ENCODE measurements around the gene NLRP14.

Gene NLRP14

DNA sequence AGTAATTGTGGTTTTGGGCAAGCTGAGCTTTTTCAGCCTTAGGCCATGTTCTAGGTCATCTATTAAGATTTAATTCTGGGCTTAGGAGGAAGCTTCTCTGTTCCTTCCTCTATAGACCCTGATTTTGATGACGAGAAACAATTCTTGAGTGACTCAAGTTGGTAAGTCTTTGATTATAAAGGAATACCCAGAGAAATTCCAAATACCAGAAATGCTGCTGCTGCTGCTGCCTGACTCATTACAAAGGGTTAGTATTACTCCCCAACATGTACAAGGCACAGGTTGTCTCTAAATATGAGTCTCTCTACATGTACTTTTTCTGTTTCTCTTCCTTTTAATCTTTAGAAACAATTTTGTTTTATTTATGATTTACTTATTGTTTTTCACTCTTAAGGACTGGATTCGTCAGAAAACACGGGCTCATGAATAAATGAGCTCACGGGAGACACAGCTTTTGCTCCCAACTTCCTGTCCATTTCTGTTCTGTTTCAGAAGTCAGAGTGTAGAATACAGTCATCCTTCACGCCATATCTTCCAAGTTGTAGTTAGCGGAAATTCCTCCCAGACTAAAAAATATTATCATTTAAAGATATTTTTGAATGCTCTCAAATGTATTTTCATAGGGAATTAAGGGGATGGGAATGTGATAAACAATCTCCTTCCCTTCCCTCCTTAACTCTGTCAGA is 36.7 kb downstream of the NLRP14 start:
- no peak for DNase-seq (ENCODE audit: low read depth)

DNA sequence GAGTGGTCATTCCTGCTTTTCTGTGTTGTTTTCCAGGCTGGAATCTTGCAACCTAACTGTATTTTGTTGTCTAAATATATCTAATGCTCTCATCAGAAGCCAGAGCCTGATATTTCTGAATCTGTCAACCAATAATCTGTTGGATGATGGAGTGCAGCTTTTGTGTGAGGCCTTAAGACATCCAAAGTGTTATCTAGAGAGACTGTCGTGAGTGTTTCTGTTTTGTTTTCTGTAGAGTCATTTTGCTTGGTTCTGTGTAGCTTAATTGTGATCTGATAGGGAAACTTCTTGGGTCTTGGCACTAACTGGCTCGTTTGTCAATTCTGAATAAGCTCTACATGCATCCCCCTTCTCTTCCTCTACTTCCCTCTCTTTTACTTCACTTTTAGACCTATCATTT is 37.4 kb downstream of the NLRP14 start:
- no peak for DNase-seq (ENCODE audit: low read depth)

DNA sequence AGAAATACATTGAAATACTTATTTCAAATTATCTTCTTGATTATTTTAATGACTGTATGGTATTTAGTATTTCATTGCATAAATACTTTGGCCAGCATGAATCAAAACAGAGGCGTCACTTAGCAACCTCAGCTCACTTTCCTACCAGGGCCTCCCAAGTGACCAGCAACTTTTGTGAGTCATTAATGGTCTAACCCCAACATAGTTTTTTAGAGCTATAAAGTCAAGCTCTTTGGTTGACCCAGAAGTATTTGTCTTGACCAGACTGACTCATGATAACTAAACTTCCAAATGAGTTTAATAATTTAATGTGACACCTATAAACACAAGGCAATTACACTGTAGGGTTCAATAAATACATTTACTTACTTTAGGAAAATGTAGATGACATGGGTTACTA is 40.6 kb downstream of the NLRP14 start:
- no peak for DNase-seq (ENCODE audit: low read depth)

DNA sequence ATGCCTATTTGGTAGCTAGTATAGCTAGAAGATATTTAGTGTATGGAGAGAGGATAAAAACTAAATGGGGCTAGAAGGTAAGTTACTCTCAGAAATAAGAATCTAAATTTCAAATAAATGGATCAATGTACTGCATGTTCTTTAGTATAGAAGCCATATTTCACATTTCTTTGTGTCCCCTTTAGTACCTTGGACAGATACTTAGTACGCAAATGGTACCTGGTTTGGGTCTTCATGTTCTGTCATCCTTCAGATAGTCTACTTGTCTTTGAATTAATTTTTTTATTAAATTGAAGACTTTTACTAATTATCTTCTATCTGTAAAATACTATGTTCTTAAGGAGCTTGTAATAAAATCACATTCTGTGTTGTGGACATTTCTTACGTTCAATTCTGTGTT is 42.3 kb downstream of the NLRP14 start:
- DNase-seq (ENCODE audit: low read depth): no peak

DNA sequence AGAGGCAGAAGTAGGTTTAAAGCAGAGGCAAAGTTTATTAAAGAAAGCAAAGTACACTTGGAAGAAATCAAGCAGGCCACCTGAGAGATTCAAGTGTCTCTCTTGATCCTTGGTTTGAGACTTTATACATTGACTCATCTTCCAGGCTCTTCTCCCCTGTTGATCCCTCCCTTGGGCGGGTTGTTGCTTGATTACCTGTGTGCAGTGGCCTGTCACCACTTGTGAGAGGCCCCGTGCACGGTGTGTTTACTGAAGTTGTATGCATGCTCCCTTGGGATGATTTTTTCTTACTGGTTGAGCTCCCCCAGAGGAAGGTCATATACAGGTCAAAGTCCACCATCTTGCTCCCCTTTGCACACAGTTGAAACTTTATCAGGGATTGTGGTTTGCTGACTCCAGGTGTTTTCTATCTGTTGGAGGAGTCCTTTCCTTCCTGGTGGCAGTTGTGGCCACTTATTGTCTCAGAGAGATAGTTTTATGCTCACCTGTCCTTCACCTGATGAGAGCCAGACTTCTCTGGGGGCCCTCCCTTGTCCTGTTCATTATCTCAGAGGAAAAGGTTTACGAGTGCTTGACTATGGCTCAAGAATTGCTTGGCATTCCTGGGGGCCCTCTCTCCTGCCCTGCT is 52.2 kb downstream of the NLRP14 start:
- DNase-seq (ENCODE audit: low read depth): no peak

DNA sequence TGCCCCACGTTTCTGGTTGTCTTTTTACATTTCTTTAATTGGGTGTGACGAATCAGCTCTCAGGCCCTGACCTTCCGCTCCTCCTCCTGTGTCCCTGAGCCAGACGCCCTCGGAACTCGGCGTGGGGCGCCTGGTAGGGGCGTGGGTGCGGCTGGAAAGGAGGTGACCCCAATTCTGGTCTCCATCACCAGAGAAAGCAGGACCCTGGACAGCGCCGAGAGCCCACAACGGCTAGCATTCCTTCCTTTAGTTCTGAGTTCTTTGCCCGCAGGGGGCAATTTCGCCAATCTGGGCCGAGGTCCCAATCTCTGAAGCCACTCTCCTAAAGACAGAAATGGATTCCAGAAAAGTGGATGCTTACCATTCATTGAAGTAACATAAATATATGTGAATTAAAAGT is 56.8 kb downstream of the NLRP14 start:
- DNase-seq (ENCODE audit: low read depth): no peak

DNA sequence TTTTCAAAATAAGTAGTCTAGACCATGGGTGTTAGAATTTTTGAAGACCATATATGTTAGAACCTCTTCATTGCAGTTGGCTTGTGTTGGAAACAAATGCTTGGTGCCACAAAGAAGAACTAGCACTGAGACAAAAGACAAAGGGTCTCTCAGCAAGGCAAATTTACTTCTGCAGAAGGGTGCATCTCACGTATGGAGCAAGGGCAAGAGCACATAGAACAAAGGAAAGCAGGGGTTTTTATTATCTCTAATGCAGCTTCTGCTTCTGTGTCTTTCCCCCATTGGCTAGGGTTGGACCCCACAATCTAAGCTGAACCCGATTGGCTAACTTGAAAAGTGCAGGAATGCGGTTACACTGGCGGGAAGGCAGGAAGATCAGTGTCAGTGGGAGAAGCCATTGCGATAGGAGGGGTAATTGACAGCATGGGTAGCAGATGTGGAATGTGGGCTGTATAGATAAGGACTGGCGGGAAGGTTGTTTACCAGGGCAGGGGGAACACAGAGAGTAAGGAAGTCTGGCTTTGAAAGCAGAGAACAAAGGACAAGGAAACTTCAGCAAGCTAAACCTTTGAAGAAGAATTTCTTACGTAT is 59.4 kb downstream of the NLRP14 start:
- no peak for DNase-seq (ENCODE audit: low read depth)

DNA sequence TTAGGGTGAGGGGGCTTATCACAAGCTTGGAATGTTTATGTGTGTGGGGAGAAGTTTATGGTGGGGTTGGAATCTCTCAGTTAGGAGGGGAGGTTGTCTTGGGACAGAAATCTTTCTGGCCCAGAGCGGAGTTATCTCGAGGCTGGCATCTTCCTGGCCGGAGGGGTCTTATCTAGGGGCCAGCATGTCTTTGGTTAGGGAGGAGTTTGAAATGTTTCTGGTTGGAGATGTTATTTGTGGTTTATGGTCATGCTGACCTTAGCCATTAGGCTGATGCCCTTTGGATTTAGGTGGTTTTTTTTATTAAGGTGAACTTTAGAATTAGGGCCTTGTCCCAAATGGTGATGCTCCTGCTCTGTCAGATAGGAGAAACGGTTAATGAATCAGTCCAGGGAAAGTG is 60.6 kb downstream of the NLRP14 start:
- DNase-seq (ENCODE audit: low read depth): no peak

DNA sequence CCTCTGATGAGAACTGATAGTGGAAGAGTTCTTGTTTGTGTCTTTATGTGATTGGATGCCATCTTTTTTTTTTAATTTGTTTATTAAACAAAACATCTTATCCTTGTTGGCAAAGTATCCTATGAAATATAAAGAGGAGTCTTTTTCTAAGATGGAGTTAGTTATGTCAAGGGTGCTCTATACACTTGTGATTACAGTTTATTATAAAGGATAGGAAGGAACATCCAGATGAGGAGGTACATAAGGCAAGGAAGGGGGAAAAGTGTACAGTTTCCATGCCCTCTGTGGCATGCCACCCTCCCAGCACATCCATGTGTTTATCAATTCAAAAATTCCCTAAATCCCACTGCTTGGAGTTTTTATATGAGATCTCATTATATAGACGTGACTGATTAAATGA is 61.2 kb downstream of the NLRP14 start:
- no peak for DNase-seq (ENCODE audit: low read depth)

DNA sequence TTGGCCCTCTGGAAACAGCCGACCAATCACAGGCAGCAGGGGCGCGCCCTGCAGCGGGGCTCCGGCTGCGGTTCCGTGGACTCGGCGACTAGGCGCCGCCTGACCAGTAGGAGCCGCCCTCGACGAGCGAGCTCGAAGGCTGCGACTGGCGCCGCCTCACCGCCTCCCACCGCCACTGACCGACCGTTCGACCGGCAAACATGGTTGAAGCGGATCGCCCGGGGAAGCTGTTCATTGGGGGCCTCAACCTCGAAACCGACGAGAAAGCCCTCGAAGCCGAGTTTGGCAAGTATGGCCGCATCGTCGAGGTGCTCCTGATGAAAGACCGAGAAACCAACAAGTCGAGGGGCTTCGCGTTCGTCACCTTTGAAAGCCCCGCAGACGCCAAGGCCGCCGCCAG is 68.6 kb downstream of the NLRP14 start, which contains the start of gene RBMXL2:
Gene RBMXL2, plus strand, starts transcription at position 78 of the 400 bp plus-strand sequence. Its CDS starts 123 bp downstream, at position 201.
- DNase-seq (ENCODE audit: low read depth): no peak

DNA sequence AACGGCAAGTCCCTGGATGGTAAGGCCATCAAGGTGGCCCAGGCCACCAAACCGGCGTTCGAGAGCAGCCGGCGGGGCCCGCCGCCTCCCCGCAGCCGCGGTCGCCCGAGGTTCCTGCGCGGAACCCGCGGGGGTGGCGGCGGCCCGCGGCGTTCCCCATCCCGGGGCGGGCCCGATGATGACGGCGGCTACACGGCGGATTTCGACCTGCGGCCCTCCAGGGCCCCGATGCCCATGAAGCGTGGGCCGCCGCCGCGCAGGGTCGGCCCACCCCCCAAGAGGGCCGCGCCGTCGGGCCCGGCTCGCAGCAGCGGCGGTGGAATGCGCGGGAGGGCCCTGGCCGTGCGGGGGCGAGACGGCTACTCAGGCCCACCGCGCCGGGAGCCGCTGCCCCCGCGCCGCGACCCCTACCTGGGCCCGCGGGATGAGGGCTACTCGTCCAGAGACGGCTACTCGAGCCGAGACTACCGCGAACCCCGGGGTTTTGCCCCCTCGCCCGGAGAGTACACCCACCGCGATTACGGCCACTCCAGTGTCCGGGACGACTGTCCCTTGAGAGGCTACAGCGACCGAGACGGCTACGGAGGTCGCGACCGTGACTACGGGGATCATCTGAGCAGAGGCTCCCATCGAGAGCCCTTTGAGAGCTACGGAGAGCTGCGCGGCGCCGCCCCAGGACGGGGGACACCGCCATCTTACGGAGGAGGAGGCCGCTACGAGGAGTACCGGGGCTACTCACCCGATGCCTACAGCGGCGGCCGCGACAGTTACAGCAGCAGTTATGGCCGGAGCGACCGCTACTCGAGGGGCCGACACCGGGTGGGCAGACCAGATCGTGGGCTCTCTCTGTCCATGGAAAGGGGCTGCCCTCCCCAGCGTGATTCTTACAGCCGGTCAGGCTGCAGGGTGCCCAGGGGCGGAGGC is 69.3 kb downstream of the NLRP14 start:
- no peak for DNase-seq (ENCODE audit: low read depth)

DNA sequence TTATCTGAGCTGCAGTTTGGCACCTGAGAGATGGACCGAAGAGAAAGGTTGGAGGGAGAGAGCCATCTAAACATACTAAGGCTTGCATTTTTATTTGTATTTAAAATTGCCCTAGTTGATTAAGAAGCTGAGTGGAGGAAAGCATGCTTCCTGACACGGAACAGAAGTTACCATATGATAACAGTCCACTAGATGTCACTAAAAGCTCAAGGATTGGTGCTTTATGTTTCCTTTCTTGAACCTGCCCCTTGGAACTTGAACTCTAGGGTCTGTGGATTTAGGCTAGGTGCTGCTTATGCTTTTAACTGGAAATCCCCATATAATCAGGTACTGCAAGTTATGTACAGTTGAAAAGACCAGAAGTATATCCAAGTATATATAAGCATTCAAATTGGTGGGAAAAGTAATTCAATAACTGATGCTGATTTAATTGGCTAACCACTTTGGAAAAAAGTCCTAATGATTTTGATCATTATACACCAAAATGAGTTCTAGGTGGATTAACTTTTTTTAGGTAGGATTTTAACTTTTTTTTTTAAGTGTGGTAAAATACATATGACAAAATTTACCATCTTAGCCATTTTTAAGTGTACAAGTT is 78.1 kb downstream of the NLRP14 start:
- no peak for DNase-seq (ENCODE audit: low read depth)

DNA sequence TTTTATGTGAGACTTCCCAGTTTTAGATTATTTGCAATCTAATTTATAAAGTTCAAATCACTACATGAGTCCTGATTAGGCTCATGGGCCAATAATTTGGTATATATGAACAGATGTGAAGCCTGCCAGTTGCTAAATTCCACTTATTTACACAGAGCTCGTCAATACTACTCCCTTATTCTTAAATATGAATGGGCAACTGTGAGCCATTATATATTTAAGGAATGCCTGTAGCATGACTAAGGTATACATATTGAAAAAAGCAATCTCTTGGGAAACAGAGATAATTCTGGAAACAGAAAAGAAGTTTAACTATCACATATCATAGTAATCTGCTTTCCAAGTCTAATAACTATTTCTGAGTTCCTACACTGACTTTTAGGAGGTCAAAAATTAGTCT is 95.5 kb downstream of the NLRP14 start:
- no peak for DNase-seq (ENCODE audit: low read depth)

DNA sequence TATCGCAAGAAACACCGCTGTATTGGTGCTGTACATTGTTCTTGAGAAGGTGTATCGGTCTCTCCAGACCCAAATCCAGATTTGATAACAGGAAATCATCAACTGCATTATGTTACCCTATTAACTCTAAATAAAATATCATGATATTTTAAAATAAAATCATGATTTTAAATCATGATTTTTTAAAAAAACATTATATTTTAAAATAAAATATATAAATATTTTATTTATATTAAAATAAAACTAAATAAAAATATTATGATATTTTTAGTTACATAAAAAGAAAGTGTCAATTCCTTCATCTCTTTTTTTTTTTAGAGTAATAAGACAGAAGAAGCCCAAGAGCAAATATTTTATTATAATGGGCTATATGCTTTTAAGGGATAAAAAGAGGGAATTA is 96.1 kb downstream of the NLRP14 start:
- DNase-seq (ENCODE audit: low read depth): no peak

Data from activated T-helper 9 cell treated with anti-CD3 and anti-CD28 coated beads, Interleukin-2, amount 50 U/mL, for 16 hours (primary cell).